Measurements from ENCODE around the gene P4HA2. TPM values are rescaled to one million over a fixed set of nuclear protein-coding genes. Genes with fewer than 3 reads are reported as not detected.
"Not testable (repeated sequence)": the region's sequence is repeated elsewhere in the genome, so short reads cannot be mapped to it uniquely, and the experiment has no call there.

The P4HA2 gene
- polyA plus RNA-seq, 1 donor from 2014 or later = 0.26 TPM

- H3K4me3 Mint-ChIP-seq = no peak overlapping the region
- no peaks in the 10 kb centered on the region for H3K36me3 Mint-ChIP-seq
- no peaks in the 10 kb centered on the region for H3K9me3 Mint-ChIP-seq
- peaks cover 0 to 2% (median 2%) of the 10 kb centered on the region in 3 donors for H3K4me1 Mint-ChIP-seq
- H3K27me3 Mint-ChIP-seq = no peaks in the 10 kb centered on the region
- H3K27ac Mint-ChIP-seq = peak overlapping the region in 1 of 3 donors; percentile 47
Observed at GRCh38 chr5:132193165-132193694, 34.4 kb downstream of the P4HA2 start.

GRCh38 chr5:132190161-132190817, 37.4 kb downstream of the P4HA2 start:
- peaks cover 0 to 2% (median 2%) of the 10 kb centered on the region in 3 donors for H3K4me1 Mint-ChIP-seq
- no peaks in the 10 kb centered on the region for H3K27me3 Mint-ChIP-seq
- H3K9me3 Mint-ChIP-seq = no peaks in the 10 kb centered on the region
- H3K36me3 Mint-ChIP-seq = no peaks in the 10 kb centered on the region
- H3K27ac Mint-ChIP-seq = no peak overlapping the region
- no peak overlapping the region for H3K4me3 Mint-ChIP-seq

- Mint-ChIP-seq H3K27ac (no peak overlapping the region), H3K4me3 (no peak overlapping the region), H3K36me3 (no peaks in the 10 kb centered on the region), H3K27me3 (no peaks in the 10 kb centered on the region), H3K9me3 (no peaks in the 10 kb centered on the region), H3K4me1 (peaks cover 4 to 6% (median 6%) of the 10 kb centered on the region in 3 donors)
Observed at GRCh38 chr5:132184588-132184987, 43.1 kb downstream of the P4HA2 start.

GRCh38 chr5:132183723-132184122, 43.9 kb downstream of the P4HA2 start:
- Mint-ChIP-seq H3K27me3 (no peaks in the 10 kb centered on the region), H3K9me3 (no peaks in the 10 kb centered on the region), H3K4me1 (peaks cover 4 to 6% (median 6%) of the 10 kb centered on the region in 3 donors), H3K36me3 (no peaks in the 10 kb centered on the region), H3K4me3 (no peak overlapping the region), H3K27ac (no peak overlapping the region)

- Mint-ChIP-seq H3K9me3 (no peaks in the 10 kb centered on the region), H3K4me3 (no peak overlapping the region), H3K4me1 (peaks cover 4 to 6% (median 6%) of the 10 kb centered on the region in 3 donors), H3K27me3 (no peaks in the 10 kb centered on the region), H3K27ac (no peak overlapping the region), H3K36me3 (no peaks in the 10 kb centered on the region)
Observed at GRCh38 chr5:132182359-132183040, 45.2 kb downstream of the P4HA2 start.

GRCh38 chr5:132181011-132181629, 46.5 kb downstream of the P4HA2 start:
- Mint-ChIP-seq H3K27ac (no peak overlapping the region), H3K27me3 (no peaks in the 10 kb centered on the region), H3K4me3 (no peak overlapping the region), H3K9me3 (no peaks in the 10 kb centered on the region), H3K36me3 (no peaks in the 10 kb centered on the region), H3K4me1 (peaks cover 13 to 17% (median 16%) of the 10 kb centered on the region in 3 donors)

- H3K27ac Mint-ChIP-seq = no peak overlapping the region
- peaks cover 13 to 17% (median 16%) of the 10 kb centered on the region in 3 donors for H3K4me1 Mint-ChIP-seq
- peak overlapping the region in 1 of 4 donors; percentile 43 for H3K4me3 Mint-ChIP-seq
- H3K36me3 Mint-ChIP-seq = no peaks in the 10 kb centered on the region
- no peaks in the 10 kb centered on the region for H3K27me3 Mint-ChIP-seq
- no peaks in the 10 kb centered on the region for H3K9me3 Mint-ChIP-seq
Observed at GRCh38 chr5:132180134-132180745, 47.4 kb downstream of the P4HA2 start.

GRCh38 chr5:132179405-132179804, 48.2 kb downstream of the P4HA2 start:
- no peak overlapping the region for H3K27ac Mint-ChIP-seq
- no peaks in the 10 kb centered on the region for H3K9me3 Mint-ChIP-seq
- peaks cover 13 to 17% (median 16%) of the 10 kb centered on the region in 3 donors for H3K4me1 Mint-ChIP-seq
- H3K27me3 Mint-ChIP-seq = no peaks in the 10 kb centered on the region
- H3K4me3 Mint-ChIP-seq = no peak overlapping the region
- no peaks in the 10 kb centered on the region for H3K36me3 Mint-ChIP-seq

- Mint-ChIP-seq H3K4me3 (no peak overlapping the region), H3K27ac (no peak overlapping the region), H3K36me3 (no peaks in the 10 kb centered on the region)
Observed at GRCh38 chr5:132177691-132178149, 49.9 kb downstream of the P4HA2 start.

GRCh38 chr5:132176987-132177386, 50.7 kb downstream of the P4HA2 start:
- Mint-ChIP-seq H3K27me3 (no peaks in the 10 kb centered on the region), H3K27ac (no peak overlapping the region), H3K4me3 (peak overlapping the region; percentile 34 to 90 (median 76)), H3K4me1 (peaks cover 13 to 17% (median 16%) of the 10 kb centered on the region in 3 donors), H3K9me3 (no peaks in the 10 kb centered on the region), H3K36me3 (no peaks in the 10 kb centered on the region)

More at GRCh38 chr5:132177691-132178149, 49.9 kb downstream of the P4HA2 start:
- peaks cover 13 to 17% (median 16%) of the 10 kb centered on the region in 3 donors for H3K4me1 Mint-ChIP-seq
- no peaks in the 10 kb centered on the region for H3K9me3 Mint-ChIP-seq
- H3K27me3 Mint-ChIP-seq = no peaks in the 10 kb centered on the region

- peak overlapping the region; percentile 34 to 90 (median 76) for H3K4me3 Mint-ChIP-seq
Observed at GRCh38 chr5:132176521-132176945, 51.1 kb downstream of the P4HA2 start.

GRCh38 chr5:132162945-132163344, 64.7 kb downstream of the P4HA2 start:
- H3K4me1 Mint-ChIP-seq = peaks cover 0 to 3% (median 2%) of the 10 kb centered on the region in 3 donors
- peaks cover 11 to 17% (median 14%) of the 10 kb centered on the region in 3 donors for H3K9me3 Mint-ChIP-seq
- H3K27ac Mint-ChIP-seq = no peak overlapping the region
- peak overlapping the region in 1 of 4 donors; percentile 45 for H3K4me3 Mint-ChIP-seq
- H3K36me3 Mint-ChIP-seq = peaks cover 1% of the 10 kb centered on the region
- peaks cover 6% of the 10 kb centered on the region for H3K27me3 Mint-ChIP-seq

More at GRCh38 chr5:132176521-132176945, 51.1 kb downstream of the P4HA2 start:
- H3K27me3 Mint-ChIP-seq = no peaks in the 10 kb centered on the region
- H3K9me3 Mint-ChIP-seq = no peaks in the 10 kb centered on the region
- peaks cover 2% of the 10 kb centered on the region for H3K36me3 Mint-ChIP-seq
- peaks cover 13 to 17% (median 16%) of the 10 kb centered on the region in 3 donors for H3K4me1 Mint-ChIP-seq
- H3K27ac Mint-ChIP-seq = no peak overlapping the region

GRCh38 chr5:132161574-132162326, 65.9 kb downstream of the P4HA2 start:
- H3K9me3 Mint-ChIP-seq = peaks cover 10 to 14% (median 11%) of the 10 kb centered on the region in 3 donors
- H3K27me3 Mint-ChIP-seq, H3K4me3 Mint-ChIP-seq, H3K4me1 Mint-ChIP-seq, H3K27ac Mint-ChIP-seq, H3K36me3 Mint-ChIP-seq: not testable (repeated sequence)

- no peaks in the 10 kb centered on the region for H3K4me1 Mint-ChIP-seq
- H3K9me3 Mint-ChIP-seq = peaks cover 11 to 24% (median 19%) of the 10 kb centered on the region in 3 donors
- no peak overlapping the region for H3K4me3 Mint-ChIP-seq
- no peak overlapping the region for H3K27ac Mint-ChIP-seq
- peaks cover 6% of the 10 kb centered on the region for H3K36me3 Mint-ChIP-seq
- H3K27me3 Mint-ChIP-seq = peaks cover 7% of the 10 kb centered on the region
Observed at GRCh38 chr5:132156413-132156812, 71.2 kb downstream of the P4HA2 start.

All from IgD-negative memory B cell (primary cell).